HFF-Myc (cell line): Measurements from ENCODE around the gene UBR1.
"Not testable (repeated sequence)": the region's sequence is repeated elsewhere in the genome, so short reads cannot be mapped to it uniquely, and the experiment has no call there.

Experiments
- DNase-seq: peaks from one replicate; pipeline ENCODE4 v3.0.0-alpha.2; 2011; ENCODE audit warnings: low read depth; ENCODE audit errors: extremely low read depth
- H3K4me3 ChIP-seq: replicated peaks from 2 replicates; pipeline ENCODE4 v1.5.1; 2011; ENCODE audit warnings: low read depth, mild to moderate bottlenecking, control low read depth, low read length
- CTCF ChIP-seq: IDR thresholded peaks from 2 replicates; pipeline ENCODE4 v1.5.1; 2012; ENCODE audit warnings: mild to moderate bottlenecking, low read depth, low read length, control low read depth; ENCODE audit errors: missing control alignments

The UBR1 gene

GRCh38 chr15:43029476-43029875 lies 76.4 kb downstream of the UBR1 start:
- DNase-seq = no peak
- no peak for TF ChIP-seq CTCF

GRCh38 chr15:43025150-43025549 lies 80.7 kb downstream of the UBR1 start:
- TF ChIP-seq CTCF = no peak
- no peak for DNase-seq
- no peak overlapping the region for H3K4me3 ChIP-seq

More at GRCh38 chr15:43029476-43029875, 76.4 kb downstream of the UBR1 start:
- no peak overlapping the region for H3K4me3 ChIP-seq

GRCh38 chr15:43014671-43015070 lies 91.2 kb downstream of the UBR1 start:
- not testable (repeated sequence) for H3K4me3 ChIP-seq, DNase-seq

- TF ChIP-seq CTCF = no peak
- no peak overlapping the region for H3K4me3 ChIP-seq
- DNase-seq = no peak
Observed at GRCh38 chr15:43009206-43009605, 96.6 kb downstream of the UBR1 start.

- H3K4me3 ChIP-seq = no peak overlapping the region
- TF ChIP-seq CTCF = no peak
- no peak for DNase-seq
Observed at GRCh38 chr15:43008150-43008549, 97.7 kb downstream of the UBR1 start.

GRCh38 chr15:43007551-43007950 lies 98.3 kb downstream of the UBR1 start:
- no peak for TF ChIP-seq CTCF
- no peak overlapping the region for H3K4me3 ChIP-seq
- no peak for DNase-seq

GRCh38 chr15:43006991-43007390 lies 98.8 kb downstream of the UBR1 start:
- no peak for TF ChIP-seq CTCF
- DNase-seq = no peak
- no peak overlapping the region for H3K4me3 ChIP-seq

- H3K4me3 ChIP-seq, DNase-seq: not testable (repeated sequence)
Observed at GRCh38 chr15:43004886-43005595, 100.8 kb downstream of the UBR1 start.
